Nephron (organoid): Measurements from ENCODE around the gene KIFC3.
A peak's percentile ranks its signal among the peaks of the same experiment; 100 is the strongest.

ENCODE experiments used
- H3K27ac Mint-ChIP-seq, 3 experiments: 2 replicates each; pipeline ENCODE4 v1.8.0; 2020; ENCODE audit warnings: mixed read lengths in 3 of 3, mild to moderate bottlenecking in 2 of 3, moderate library complexity in 1 of 3
- H3K27me3 Mint-ChIP-seq: 2 replicates; pipeline ENCODE4 v1.8.0; 2021; ENCODE audit warnings: low read depth, mild to moderate bottlenecking, moderate library complexity, mixed read lengths
- H3K36me3 Mint-ChIP-seq: 2 replicates; pipeline ENCODE4 v1.8.0; 2020; ENCODE audit warnings: low read depth, mixed read lengths
- H3K4me1 Mint-ChIP-seq: 2 replicates; pipeline ENCODE4 v1.8.0; 2020; ENCODE audit warnings: mixed read lengths
- H3K4me3 Mint-ChIP-seq, 3 experiments: 2 replicates each; pipeline ENCODE4 v1.8.0; 2020; ENCODE audit warnings: mild to moderate bottlenecking in 3 of 3, mixed read lengths in 3 of 3, moderate library complexity in 2 of 3
- H3K9me3 Mint-ChIP-seq: 2 replicates; pipeline ENCODE4 v1.8.0; 2020; ENCODE audit warnings: mixed read lengths
- CTCF ChIP-seq, 3 experiments: fragments of 200-600 bp; sonication (generic); IDR thresholded peaks; one replicate each; pipeline ENCODE4 v1.5.0; 2021; ENCODE audit warnings: antibody characterized with exemption in 3 of 3; ENCODE audit not compliant: unreplicated experiment in 3 of 3

KIFC3 gene

GRCh38 chr16:57743458-57743857 lies 58.8 kb downstream of the KIFC3 start:
- no peak for TF ChIP-seq CTCF (IDR thresholded peaks at IDR 0.05; ENCODE audit: unreplicated experiment in 3 of 3)
- Mint-ChIP-seq H3K36me3 (peaks cover 15% of the 10 kb centered on the region), H3K27me3 (no peaks in the 10 kb centered on the region), H3K4me1 (peaks cover 47% of the 10 kb centered on the region), H3K4me3 (peak overlapping the region in 1 of 3 experiments; percentile 15), H3K27ac (peak overlapping the region in 1 of 3 experiments; percentile 72), H3K9me3 (no peaks in the 10 kb centered on the region)

GRCh38 chr16:57742543-57742942 lies 59.7 kb downstream of the KIFC3 start:
- Mint-ChIP-seq H3K9me3 (no peaks in the 10 kb centered on the region), H3K4me3 (peak overlapping the region in 1 of 3 experiments; percentile 54), H3K27me3 (no peaks in the 10 kb centered on the region), H3K4me1 (peaks cover 51% of the 10 kb centered on the region), H3K27ac (peak overlapping the region; percentile 38 to 82 (median 65)), H3K36me3 (peaks cover 15% of the 10 kb centered on the region)
- no peak for TF ChIP-seq CTCF (IDR thresholded peaks at IDR 0.05; ENCODE audit: unreplicated experiment in 3 of 3)

- Mint-ChIP-seq H3K4me1 (peaks cover 59% of the 10 kb centered on the region), H3K36me3 (peaks cover 15% of the 10 kb centered on the region), H3K27ac (peak overlapping the region in 2 of 3 experiments; percentile 65 to 82), H3K9me3 (no peaks in the 10 kb centered on the region), H3K27me3 (no peaks in the 10 kb centered on the region), H3K4me3 (peak overlapping the region in 2 of 3 experiments; percentile 65 to 78)
- no peak for TF ChIP-seq CTCF (IDR thresholded peaks at IDR 0.05; ENCODE audit: unreplicated experiment in 3 of 3)
Measured at GRCh38 chr16:57741660-57742191, 60.6 kb downstream of the KIFC3 start.

DNA sequence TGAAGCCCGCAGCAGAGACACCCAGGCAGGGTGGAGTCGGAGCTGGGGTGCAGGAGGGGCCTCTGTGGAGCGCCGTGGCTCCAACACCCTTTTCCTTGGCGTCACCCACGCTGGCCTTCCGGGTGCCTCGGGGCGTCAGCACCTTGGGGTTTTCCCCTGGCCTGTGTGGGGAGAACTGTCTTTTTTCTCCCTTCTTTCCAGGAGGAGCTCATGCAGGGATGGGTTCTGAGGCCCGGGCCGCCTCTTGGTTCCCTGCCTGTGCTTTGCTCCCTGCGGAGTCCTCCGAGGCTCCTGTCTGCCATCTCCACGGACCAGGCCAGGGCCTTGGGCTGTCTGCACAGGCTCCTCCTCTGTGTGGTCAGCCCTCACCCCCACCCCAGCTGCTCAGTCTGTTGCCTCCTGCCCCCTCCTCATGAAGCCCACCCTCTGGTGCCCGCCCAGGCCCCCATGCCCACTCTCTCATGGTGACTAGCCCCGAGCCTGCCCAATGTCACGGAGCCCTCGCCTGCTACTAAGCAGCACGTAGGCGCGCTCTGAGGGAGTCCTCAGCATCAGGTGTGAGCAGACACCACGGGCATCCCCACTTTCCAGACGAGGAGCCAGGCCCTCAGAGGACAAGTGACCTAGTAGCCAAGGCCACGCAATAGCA lies 61.7 kb downstream of the KIFC3 start:
- H3K36me3 Mint-ChIP-seq: peaks cover 6% of the 10 kb centered on the region

DNA sequence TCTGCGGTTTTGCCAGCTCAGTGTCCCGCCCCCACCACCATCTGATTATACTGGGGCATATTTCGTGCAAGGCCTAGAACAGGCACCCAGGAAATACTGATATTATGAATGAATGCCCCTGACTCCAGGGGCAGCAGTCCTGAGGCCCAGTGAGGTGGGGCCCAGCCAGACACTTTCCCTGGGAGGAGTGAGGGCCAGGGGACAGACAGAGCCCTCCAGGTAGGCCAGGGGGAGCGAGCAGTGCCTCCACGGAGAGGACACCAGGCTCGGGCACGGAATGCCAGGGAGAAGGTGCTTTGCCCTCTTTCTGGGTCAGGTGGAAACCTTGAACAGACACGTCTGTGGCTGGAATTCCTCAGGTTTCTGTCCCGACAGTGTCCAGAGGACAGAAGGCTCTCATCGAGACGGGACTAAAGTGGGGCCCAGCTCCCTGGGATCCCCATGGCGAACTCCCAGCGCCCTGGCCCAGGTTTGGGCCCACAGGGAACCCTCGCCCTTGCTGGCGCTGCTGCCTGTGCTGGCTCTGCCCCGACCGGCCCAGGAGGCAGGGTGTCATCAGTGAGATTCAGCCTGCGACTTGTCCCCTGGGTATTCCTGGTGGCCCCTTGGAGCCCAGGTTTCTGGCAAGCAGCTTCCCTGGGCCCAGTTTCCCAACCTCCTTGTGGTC lies 62.4 kb downstream of the KIFC3 start:
- H3K4me1 Mint-ChIP-seq: peaks cover 53% of the 10 kb centered on the region
- H3K4me3 Mint-ChIP-seq: peak overlapping the region in 1 of 3 experiments; percentile 37
- no peaks in the 10 kb centered on the region for H3K9me3 Mint-ChIP-seq
- no peak for TF ChIP-seq CTCF (IDR thresholded peaks at IDR 0.05; ENCODE audit: unreplicated experiment in 3 of 3)
- H3K27me3 Mint-ChIP-seq: no peaks in the 10 kb centered on the region
- peaks cover 5% of the 10 kb centered on the region for H3K36me3 Mint-ChIP-seq
- no peak overlapping the region for H3K27ac Mint-ChIP-seq

More for the DNA sequence above, 61.7 kb downstream of the KIFC3 start:
- Mint-ChIP-seq H3K4me3 (peak overlapping the region in 1 of 3 experiments; percentile 78), H3K27ac (peak overlapping the region in 1 of 3 experiments; percentile 82), H3K4me1 (peaks cover 56% of the 10 kb centered on the region), H3K27me3 (no peaks in the 10 kb centered on the region), H3K9me3 (no peaks in the 10 kb centered on the region)
- TF ChIP-seq CTCF (IDR thresholded peaks at IDR 0.05; ENCODE audit: unreplicated experiment in 3 of 3): no peak
